ENCODE data around the gene HOXA13.

Gene HOXA13

DNA sequence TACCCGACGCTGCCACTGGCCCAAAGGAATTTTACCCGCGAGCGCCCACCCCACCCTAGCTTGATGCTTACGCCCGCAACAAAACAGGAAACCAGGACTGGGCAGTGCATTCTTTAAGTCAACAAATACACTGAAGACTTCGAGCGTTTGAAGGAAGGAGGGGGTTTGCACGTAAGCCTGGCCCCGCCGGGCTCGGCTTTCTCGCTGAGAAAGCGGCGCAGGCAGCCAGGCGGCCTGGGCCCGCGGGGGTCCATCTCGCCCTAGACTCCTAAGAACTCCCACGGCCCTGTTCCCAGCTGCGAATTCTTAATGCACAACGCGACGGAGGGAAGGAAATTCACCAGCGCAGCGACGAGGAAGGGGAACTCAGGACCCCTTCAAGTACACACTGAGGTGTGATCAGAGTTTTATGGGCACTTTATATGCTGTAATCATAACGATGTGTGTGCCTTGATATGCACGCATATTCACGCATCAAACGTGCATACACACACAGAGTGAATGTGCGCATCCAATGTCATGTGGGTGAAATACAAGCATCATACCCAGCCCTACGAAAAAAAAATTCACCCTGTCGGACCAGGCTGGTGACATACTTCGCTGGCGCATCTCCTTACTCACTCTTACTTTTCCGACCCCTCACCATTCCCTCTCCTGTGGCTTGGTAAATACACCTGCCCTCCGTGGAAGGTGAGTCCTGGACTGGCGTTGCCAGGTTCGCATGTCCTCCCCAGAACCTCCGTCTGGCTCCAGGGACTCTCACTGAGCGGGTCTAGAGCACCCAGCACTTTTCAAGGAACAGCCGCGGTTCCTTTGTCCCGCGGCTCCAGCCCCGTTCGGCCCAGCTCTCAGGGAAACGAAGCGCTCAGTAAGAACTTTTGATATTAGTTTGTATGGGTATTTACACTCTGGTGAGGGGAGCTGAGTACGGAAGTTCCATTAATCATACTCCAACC lies 5.7 kb upstream of the HOXA13 start:
- DNase-seq = no peak

DNA sequence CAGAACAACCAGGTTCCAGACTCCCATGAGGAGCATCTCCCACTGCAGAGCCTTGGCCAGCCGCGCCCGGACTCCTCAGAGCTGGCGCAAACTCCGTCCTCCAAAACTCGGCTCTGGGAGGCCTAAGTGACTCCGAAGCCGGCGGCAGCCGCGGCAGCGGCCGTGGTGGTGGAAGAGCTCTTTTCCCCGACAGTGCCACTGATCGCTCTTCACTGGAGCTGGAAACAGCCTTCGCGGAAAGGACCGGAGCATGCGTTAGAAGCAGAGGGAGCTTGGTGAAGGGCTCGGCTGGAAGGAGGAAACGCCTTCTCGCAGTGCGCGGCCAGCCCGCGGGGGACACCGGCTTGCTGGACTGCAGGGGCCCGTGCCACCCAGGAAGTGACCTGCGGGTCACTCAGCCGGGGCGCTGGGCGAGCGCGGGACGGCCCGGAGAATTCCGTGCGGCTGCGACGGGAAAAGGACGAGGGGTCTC lies 5.0 kb upstream of the HOXA13 start:
- no peak for DNase-seq

GRCh38 chr7:27203964-27204594 lies 4.2 kb upstream of the HOXA13 start:
- no peak for DNase-seq

GRCh38 chr7:27203365-27203953 lies 3.6 kb upstream of the HOXA13 start:
- no peak for DNase-seq

DNA sequence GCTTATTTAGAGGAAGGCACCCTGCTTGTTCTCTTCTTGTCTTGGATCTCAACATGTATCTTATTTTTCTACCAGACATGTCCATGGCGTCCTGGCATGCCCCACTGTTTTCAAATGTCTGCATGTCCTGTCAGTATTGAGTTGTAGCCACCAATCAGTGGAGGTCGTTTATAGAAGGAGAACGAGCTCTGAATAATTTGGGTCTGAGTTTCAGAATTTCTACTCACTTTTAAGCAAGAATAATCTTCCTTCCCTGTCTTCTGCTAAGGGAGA lies 2.9 kb upstream of the HOXA13 start:
- no peak for DNase-seq

DNA sequence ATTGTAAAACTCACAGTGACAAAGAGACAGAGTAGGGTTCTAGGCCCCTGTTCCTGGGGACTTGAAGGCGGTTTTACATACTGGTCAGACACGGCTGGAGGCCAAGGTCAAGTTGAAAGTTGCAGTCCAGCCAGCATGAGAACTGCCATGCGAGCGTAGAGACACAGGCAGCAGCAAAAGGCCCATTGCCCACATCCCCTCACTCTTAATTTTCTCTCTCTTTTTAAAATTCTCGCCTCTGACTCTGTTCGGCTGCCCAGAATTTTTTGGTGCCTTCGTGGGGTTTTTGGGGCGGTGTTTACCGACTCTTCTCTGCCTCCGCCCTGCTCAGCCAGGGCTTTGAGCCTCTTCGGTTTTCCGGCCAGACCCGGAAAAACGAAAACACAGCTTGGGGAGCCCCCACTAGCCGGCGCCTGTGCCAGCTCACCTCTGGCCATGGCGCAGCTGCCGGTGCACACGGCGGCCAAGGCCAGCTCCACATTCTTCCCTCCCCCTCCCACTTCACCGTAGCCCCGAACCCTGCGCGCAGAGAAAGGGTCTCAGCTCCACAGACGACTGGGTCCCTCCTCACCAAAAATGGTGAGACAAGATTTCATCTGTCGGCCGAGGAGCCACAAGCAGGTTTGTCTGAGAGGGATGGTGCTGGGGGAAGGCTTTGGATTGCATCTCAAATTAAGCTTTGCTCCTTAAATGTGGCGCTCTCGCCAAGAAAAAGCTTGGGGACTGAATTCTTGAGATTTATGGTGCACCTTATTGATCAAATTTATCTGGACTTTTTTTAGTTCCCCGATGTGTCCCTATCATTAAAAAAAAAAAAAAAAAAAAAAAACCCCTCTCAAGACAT lies 2.3 kb upstream of the HOXA13 start:
- no peak for DNase-seq

DNA sequence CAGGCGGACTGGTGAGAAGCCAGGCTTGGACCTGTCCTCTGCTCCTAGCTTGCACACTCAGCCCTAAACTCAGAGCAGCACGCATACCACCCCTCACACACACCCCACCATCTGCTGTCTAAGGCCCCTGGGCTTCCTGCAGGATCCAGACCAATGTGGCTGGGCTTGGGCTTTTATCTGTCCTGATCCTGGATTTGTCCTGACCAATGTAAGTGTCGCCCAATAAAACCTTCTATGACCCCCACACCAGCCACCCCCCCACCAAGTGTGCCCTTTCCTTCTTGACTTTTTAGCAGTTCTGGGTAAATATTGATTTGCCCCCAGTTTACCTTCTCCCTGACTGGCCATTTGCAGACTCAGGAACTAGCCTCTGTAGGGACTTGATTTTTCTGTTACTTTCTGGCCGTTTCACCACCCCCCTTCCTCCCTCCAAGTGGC lies 1.7 kb upstream of the HOXA13 start:
- no peak for DNase-seq

GRCh38 chr7:27200761-27201579 lies 1.1 kb upstream of the HOXA13 start:
- no peak for DNase-seq

GRCh38 chr7:27198871-27199801 lies 755 bp downstream of the HOXA13 start:
- peak; percentile 15 to 45 for DNase-seq

DNA sequence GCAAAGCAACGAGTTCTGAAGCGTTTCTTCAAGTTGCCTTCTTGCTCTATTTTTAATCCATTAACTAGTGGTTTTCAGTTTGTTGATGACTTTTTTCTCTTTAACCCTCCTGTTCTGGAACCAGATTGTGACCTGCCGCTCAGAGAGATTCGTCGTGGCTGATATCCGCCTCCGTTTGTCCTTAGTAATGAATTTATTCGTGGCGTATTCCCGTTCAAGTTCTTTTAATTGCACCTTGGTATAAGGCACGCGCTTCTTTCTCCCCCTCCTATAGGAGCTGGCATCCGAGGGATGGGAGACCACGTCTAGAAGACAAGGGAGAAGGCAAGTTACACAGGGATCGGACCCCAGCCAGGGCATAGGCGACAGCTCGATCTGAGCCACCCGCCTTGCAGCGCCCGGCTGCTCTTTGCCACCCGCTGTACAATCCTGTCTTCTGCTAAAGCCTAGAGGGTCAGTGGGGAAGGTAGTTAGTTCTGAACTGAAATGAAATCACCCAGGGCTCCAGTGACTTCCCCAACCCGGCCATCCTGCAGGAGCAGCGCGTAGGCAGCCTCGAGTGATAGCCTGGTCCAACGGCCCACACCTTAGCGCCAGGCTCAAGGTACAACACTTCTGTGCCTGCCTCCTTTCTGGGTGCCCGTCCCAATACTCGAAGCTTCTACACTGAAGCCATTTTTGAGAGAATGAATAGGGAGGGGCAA lies 1.6 kb downstream of the HOXA13 start:
- no peak for DNase-seq

DNA sequence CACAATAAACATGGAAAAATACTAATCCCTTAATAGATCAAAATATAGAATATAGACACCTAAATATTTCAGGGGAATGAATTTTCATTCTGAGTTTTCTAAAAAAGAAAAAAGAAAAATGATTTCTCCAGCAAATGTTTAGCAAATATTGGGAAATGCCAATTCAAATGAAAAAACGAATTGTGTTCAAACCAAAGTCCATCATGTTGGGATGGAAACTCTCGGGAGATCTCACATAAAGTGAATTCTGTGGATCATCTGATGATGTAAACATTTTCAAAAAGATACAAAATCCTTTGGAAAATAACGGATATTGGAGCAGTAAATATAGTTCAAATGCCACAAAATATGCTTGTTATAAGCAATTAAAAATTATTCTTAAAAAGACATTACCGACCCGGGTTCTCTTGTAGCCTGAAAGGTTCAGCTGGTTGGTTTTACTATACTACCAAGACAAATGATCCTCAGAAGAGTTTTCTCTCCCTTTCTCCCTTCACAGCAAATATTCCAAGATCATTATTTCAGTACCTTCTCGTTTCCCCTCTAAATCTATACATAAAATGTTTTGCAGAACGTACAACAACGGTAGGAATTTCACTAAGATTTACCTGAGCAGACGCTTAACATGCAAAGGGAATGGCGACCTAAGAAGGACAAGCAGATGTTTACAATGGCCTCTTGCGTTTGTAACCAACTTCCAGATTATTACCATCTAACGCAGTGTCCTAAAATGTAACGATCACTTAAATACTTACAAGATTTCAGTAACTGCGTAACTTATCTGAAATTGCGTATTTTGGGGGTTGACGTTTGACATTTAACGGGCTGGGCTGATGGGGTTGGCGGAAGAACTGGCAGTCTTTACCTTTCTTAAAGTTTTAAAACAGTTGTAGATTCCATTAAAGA lies 2.5 kb downstream of the HOXA13 start:
- no peak for DNase-seq

DNA sequence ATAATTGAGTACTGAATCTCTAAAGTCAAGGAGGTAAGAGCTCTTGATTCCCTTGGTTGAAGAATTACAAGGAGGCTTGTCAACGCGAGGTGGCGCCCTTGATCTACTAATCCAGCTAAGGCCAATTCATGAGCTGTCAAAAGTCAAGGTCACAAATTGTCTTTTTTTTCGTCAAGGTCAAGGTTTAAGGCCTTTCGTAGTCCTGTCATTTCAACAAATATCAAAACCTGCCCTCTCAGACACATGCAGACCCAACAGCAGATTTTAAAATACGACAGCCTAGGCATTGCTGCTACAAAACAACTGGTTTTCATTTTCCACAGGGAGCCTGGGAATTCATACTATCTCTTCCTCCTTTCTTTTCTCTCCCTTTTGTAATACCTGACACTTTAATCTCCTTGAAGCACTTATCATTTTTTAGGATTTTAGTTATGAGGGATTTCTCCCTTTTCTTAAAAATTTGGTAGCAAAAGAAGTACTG lies 3.6 kb downstream of the HOXA13 start:
- DNase-seq = peak; percentile 66 to 68

DNA sequence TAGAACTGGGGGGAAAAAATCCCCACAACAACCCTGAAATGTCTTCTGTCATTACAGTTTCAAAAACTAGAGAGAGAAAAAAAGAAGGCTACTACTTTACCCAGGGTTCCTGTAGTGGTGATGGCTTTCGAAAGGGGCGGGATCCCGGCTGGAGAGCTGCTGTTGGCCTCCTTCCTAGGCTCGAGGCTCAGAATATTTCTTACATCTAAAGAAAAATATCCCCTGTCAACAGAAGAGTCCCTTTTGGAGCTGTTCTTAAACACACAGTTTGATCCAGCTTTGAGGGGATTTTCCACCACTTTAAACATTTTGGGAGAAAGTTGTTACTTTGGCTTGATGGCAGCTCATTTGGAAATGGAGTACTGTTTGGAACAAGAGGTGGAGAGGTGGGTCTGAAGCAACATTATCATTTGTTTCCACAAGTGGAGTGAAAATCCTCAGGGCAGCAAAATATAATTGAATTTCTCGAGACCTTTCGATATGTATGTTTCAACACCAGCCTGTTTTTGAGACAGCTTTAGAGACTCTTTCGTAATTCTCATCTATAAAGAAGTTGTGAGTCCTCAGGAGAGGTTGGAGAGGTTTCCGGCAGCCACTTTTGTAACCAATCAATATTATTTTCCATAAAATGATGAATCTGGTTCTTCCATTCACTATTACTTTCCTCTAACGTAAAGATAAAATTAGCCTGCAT lies 5.1 kb downstream of the HOXA13 start:
- DNase-seq = no peak

DNA sequence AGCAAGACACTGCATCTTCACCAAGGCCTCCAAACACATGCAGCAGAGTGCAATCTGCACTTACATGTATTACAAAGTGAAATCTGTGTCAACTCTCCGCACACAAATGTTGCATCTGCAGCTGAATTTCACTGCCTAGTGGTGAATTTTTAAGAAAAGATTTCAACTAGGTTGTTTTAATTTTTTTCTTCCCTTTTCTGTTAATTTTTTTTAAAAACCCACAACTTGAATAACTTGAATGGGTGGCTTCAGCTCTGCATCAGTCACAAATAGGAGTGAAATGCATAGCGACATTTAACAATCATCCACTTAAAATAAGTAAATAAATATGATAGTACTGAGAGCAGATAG lies 5.9 kb downstream of the HOXA13 start:
- DNase-seq = no peak

DNA sequence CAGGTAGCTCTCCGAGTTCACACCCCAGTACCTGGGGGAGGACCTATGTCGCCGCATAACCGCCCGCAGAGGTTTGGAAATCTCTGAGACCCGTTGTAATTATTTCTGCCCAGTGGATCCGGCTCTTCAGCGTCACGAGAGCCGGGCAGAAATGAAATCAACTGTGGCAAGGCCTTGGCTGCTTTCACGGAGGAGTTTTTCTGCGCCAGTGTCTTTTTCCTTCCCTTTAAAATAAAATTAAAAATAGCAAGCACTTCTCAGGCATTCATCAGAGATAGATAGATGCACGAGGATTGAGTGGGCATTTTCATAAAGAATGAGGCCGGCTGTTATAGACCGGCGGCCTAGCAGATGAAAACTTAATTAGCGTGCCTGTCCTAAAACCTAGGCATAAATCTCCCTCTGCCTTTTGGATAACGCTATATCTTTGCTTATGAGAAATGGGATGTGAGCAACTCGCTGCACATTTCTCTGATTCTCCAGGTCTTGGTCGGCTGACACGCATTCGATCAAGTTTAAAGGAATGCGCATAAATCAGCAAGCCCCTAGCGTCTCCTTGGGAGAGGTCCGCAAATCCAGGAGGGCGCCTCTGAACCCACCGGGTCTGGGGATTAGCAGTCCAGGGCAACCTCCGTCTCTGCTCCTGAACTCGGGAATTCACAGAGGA lies 6.4 kb downstream of the HOXA13 start:
- no peak for DNase-seq

- no peak for DNase-seq
Measured at GRCh38 chr7:27192546-27193334, 7.2 kb downstream of the HOXA13 start.
